ENCODE results near the gene USP5.

DNA sequence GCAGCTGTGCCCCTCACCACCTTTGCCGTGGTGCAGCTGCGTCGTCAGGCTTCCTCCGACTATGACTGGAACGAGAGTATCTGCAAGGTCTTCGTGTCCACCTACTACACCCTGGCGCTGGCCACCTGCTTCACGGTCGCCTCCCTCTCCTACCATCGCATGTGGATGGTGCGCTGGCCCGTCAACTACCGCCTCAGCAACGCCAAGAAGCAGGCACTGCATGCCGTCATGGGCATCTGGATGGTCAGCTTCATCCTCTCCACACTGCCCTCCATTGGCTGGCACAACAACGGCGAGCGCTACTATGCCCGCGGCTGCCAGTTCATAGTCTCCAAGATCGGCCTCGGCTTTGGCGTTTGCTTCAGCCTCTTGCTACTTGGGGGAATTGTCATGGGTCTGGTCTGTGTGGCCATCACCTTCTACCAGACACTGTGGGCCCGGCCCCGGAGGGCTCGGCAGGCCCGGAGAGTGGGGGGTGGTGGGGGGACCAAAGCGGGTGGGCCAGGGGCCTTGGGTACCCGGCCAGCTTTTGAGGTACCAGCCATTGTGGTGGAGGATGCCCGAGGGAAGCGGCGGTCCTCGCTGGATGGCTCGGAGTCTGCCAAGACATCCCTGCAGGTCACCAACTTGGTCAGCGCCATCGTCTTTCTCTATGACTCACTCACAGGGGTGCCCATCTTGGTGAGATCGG, 27.7 kb upstream of the USP5 start:
- TF ChIP-seq, protein P1, sequence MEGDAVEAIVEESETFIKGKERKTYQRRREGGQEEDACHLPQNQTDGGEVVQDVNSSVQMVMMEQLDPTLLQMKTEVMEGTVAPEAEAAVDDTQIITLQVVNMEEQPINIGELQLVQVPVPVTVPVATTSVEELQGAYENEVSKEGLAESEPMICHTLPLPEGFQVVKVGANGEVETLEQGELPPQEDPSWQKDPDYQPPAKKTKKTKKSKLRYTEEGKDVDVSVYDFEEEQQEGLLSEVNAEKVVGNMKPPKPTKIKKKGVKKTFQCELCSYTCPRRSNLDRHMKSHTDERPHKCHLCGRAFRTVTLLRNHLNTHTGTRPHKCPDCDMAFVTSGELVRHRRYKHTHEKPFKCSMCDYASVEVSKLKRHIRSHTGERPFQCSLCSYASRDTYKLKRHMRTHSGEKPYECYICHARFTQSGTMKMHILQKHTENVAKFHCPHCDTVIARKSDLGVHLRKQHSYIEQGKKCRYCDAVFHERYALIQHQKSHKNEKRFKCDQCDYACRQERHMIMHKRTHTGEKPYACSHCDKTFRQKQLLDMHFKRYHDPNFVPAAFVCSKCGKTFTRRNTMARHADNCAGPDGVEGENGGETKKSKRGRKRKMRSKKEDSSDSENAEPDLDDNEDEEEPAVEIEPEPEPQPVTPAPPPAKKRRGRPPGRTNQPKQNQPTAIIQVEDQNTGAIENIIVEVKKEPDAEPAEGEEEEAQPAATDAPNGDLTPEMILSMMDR (IDR thresholded peaks at IDR 0.05), result no peak
- no peak for TF ChIP-seq POLR2A (IDR thresholded peaks at IDR 0.05)

All from Peyer's patch (tissue), 4 donors.